Activated T-helper 2 cell treated with anti-CD3 and anti-CD28 coated beads, Interferon-gamma antibody, Interleukin-2, Interleukin-4, amounts not matched to agents 10 μg/mL and 5 μg/mL and 100 μg/mL, durations not matched to agents 14 hours and 24 hours and 36 hours (primary cell): ENCODE data around the gene IL25. TPM values are rescaled to one million over a fixed set of nuclear protein-coding genes. Genes with fewer than 3 reads are reported as not detected.

ENCODE experiments used
- DNase-seq: peaks from one replicate; pipeline ENCODE4 v3.0.0; 2021; ENCODE audit warnings: low spot score
- H3K27ac Mint-ChIP-seq: one replicate; pipeline ENCODE4 v1.8.0; 2021; ENCODE audit warnings: mixed read lengths
- H3K27me3 Mint-ChIP-seq: one replicate; pipeline ENCODE4 v1.8.0; 2021; ENCODE audit warnings: low read depth, mixed read lengths
- H3K36me3 Mint-ChIP-seq: one replicate; pipeline ENCODE4 v1.8.0; 2021; ENCODE audit warnings: low read depth, mixed read lengths
- H3K4me1 Mint-ChIP-seq: one replicate; pipeline ENCODE4 v1.8.0; 2021; ENCODE audit warnings: low read depth, mixed read lengths
- H3K4me3 Mint-ChIP-seq: one replicate; pipeline ENCODE4 v1.8.0; 2021; ENCODE audit warnings: low read depth, mild to moderate bottlenecking, moderate library complexity, mixed read lengths
- H3K9me3 Mint-ChIP-seq: one replicate; pipeline ENCODE4 v1.8.0; 2021; ENCODE audit warnings: mixed read lengths
- intact Hi-C: fragments of 100-400 bp; cut with micrococcal nuclease; formaldehyde crosslinking; loops from one replicate; pipeline ENCODE4 v1.15.1; 2023
- total RNA-seq: library from RNA; stranded (reverse); gene quantifications from 2 replicates; pipeline ENCODE4 v1.2.3, GENCODE V29; 2022

IL25 gene
- total RNA-seq, 1 donor from 2014 or later = not detected

GRCh38 chr14:23358042-23358441 is 14.6 kb upstream of the IL25 start:
- H3K27me3 Mint-ChIP-seq = peaks cover 33% of the 10 kb centered on the region
- DNase-seq = no peak
- intact Hi-C loops = no loop called here
- no peaks in the 10 kb centered on the region for H3K9me3 Mint-ChIP-seq
- no peak overlapping the region for H3K27ac Mint-ChIP-seq
- no peaks in the 10 kb centered on the region for H3K36me3 Mint-ChIP-seq
- no peak overlapping the region for H3K4me3 Mint-ChIP-seq
- H3K4me1 Mint-ChIP-seq = peaks cover under 1% of the 10 kb centered on the region

GRCh38 chr14:23358553-23359166 is 13.9 kb upstream of the IL25 start:
- no peak overlapping the region for H3K4me3 Mint-ChIP-seq
- no peaks in the 10 kb centered on the region for H3K4me1 Mint-ChIP-seq
- no peaks in the 10 kb centered on the region for H3K9me3 Mint-ChIP-seq
- no peaks in the 10 kb centered on the region for H3K36me3 Mint-ChIP-seq
- H3K27ac Mint-ChIP-seq = no peak overlapping the region
- intact Hi-C loops = no loop called here
- H3K27me3 Mint-ChIP-seq = peaks cover 32% of the 10 kb centered on the region
- no peak for DNase-seq

GRCh38 chr14:23359167-23359626 is 13.4 kb upstream of the IL25 start:
- no peak for DNase-seq
- intact Hi-C loops = no loop called here
- Mint-ChIP-seq H3K9me3 (no peaks in the 10 kb centered on the region), H3K27ac (no peak overlapping the region), H3K36me3 (no peaks in the 10 kb centered on the region), H3K4me1 (no peaks in the 10 kb centered on the region), H3K4me3 (no peak overlapping the region), H3K27me3 (peaks cover 32% of the 10 kb centered on the region)

DNA sequence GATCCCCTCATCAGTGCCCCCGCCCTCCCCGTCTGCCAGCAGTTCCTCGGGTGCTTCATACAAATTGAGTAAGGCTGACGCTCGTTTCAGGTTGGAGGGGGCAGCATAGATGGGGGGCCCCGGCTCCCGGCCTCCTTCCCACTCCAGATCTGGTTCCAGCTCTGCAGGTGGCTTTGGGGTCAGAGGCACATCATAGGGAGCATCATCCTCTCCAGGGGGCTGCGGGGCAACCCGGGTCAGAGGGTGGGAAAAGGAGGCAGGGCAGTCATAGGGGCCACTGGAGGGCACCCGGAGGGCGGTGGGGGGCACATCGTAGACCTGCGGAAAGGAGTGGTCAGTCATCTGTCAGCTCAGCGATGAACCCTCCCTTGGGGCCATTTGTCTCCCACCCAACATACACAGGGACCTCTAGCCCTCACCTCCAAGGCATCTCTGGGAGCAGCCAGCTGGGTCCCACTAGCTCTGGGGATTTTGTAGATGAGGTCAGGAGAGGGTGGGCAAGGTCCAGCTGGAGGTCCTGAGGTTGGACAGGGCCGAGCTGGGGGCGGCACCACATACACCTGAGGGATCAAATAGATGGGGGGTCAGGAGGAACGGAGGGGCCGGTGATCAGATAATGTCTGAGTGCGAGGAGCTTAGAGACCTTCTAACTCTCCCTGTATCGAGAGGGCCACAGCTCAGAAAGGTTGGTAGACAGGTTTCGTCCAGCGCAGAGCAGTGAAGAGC is 12.7 kb upstream of the IL25 start:
- H3K4me1 Mint-ChIP-seq = no peaks in the 10 kb centered on the region

DNA sequence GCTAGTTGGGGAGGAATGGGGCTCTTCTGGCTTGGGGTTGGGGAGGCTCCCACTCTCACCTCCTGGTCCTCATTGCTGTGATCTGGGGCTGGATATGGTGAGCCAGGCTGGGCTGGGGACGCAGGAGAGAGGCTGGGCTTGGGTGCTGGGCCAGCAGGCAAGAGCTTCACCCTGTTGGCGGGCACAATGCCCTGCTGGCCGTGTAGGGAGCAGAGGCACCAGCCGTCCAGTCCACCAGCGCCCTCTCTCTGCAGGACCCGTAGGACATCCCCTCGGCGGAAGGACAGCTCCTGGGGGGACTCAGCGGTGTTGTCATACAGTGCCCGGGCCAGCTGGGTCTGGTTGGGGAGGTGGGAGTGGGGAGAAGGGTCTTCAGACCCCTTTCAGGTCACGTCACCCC is 12.1 kb upstream of the IL25 start:
- Mint-ChIP-seq H3K27ac (no peak overlapping the region), H3K4me3 (no peak overlapping the region), H3K36me3 (no peaks in the 10 kb centered on the region), H3K4me1 (no peaks in the 10 kb centered on the region), H3K27me3 (peaks cover 29% of the 10 kb centered on the region), H3K9me3 (no peaks in the 10 kb centered on the region)
- intact Hi-C loops = no loop called here
- no peak for DNase-seq

More for the DNA sequence above, 12.7 kb upstream of the IL25 start:
- no peak overlapping the region for H3K27ac Mint-ChIP-seq
- H3K27me3 Mint-ChIP-seq = peaks cover 33% of the 10 kb centered on the region
- no peak overlapping the region for H3K4me3 Mint-ChIP-seq
- no peak for DNase-seq
- no peaks in the 10 kb centered on the region for H3K36me3 Mint-ChIP-seq
- intact Hi-C loops = no loop called here
- no peaks in the 10 kb centered on the region for H3K9me3 Mint-ChIP-seq

GRCh38 chr14:23361320-23361719 is 11.3 kb upstream of the IL25 start:
- no peak overlapping the region for H3K27ac Mint-ChIP-seq
- peaks cover 25% of the 10 kb centered on the region for H3K27me3 Mint-ChIP-seq
- H3K9me3 Mint-ChIP-seq = no peaks in the 10 kb centered on the region
- no peaks in the 10 kb centered on the region for H3K4me1 Mint-ChIP-seq
- H3K36me3 Mint-ChIP-seq = no peaks in the 10 kb centered on the region
- intact Hi-C loops = no loop called here
- no peak for DNase-seq
- no peak overlapping the region for H3K4me3 Mint-ChIP-seq

- Mint-ChIP-seq H3K27me3 (peaks cover 28% of the 10 kb centered on the region), H3K27ac (no peak overlapping the region), H3K4me3 (no peak overlapping the region), H3K4me1 (no peaks in the 10 kb centered on the region), H3K36me3 (no peaks in the 10 kb centered on the region), H3K9me3 (no peaks in the 10 kb centered on the region)
- intact Hi-C loops = no loop called here
- no peak for DNase-seq
Observed at GRCh38 chr14:23361763-23362162, 10.8 kb upstream of the IL25 start.

DNA sequence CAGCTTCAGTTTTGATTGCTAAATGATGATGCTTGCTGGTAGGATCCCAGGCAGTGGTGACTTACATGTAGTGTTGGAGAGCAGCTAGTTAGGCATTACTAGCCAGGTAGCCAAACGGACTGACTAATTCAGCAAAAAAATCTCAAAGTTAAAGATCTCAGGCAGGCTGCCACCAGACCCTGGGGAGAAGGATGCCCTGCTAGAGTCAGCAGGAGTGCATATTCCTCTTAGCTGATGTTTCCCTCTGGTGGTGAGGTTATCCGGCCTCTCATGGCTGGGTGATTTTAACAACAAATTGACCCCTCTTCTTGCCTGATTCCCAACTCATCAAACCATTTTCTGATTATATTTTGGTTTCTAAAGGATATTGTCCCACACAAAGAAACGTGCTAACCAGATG is 10.4 kb upstream of the IL25 start:
- peaks cover 33% of the 10 kb centered on the region for H3K27me3 Mint-ChIP-seq
- no peaks in the 10 kb centered on the region for H3K4me1 Mint-ChIP-seq
- H3K27ac Mint-ChIP-seq = no peak overlapping the region
- no peak for DNase-seq
- no peaks in the 10 kb centered on the region for H3K9me3 Mint-ChIP-seq
- no peak overlapping the region for H3K4me3 Mint-ChIP-seq
- intact Hi-C loops = no loop called here
- no peaks in the 10 kb centered on the region for H3K36me3 Mint-ChIP-seq

- no peak overlapping the region for H3K4me3 Mint-ChIP-seq
- no peaks in the 10 kb centered on the region for H3K4me1 Mint-ChIP-seq
- H3K9me3 Mint-ChIP-seq = no peaks in the 10 kb centered on the region
- intact Hi-C loops = no loop called here
- DNase-seq = no peak
- no peaks in the 10 kb centered on the region for H3K36me3 Mint-ChIP-seq
- H3K27ac Mint-ChIP-seq = no peak overlapping the region
- peaks cover 43% of the 10 kb centered on the region for H3K27me3 Mint-ChIP-seq
Observed at GRCh38 chr14:23364164-23365035, 8.2 kb upstream of the IL25 start.

- H3K9me3 Mint-ChIP-seq = no peaks in the 10 kb centered on the region
- H3K4me1 Mint-ChIP-seq = no peaks in the 10 kb centered on the region
- DNase-seq = no peak
- intact Hi-C loops = no loop called here
- no peak within 1 kb of the TSS for H3K4me3 Mint-ChIP-seq
- H3K27ac Mint-ChIP-seq = no peak within 1 kb of the TSS
- H3K36me3 Mint-ChIP-seq = no peaks in the 10 kb centered on the region
- peaks cover 43% of the 10 kb centered on the region for H3K27me3 Mint-ChIP-seq
Observed at GRCh38 chr14:23365036-23365731, 7.4 kb upstream of the IL25 start, which contains the start of gene EFS. Gene EFS, minus strand, starts transcription at chr14:23365172. Its CDS starts 147 bp downstream, at chr14:23365025.

DNA sequence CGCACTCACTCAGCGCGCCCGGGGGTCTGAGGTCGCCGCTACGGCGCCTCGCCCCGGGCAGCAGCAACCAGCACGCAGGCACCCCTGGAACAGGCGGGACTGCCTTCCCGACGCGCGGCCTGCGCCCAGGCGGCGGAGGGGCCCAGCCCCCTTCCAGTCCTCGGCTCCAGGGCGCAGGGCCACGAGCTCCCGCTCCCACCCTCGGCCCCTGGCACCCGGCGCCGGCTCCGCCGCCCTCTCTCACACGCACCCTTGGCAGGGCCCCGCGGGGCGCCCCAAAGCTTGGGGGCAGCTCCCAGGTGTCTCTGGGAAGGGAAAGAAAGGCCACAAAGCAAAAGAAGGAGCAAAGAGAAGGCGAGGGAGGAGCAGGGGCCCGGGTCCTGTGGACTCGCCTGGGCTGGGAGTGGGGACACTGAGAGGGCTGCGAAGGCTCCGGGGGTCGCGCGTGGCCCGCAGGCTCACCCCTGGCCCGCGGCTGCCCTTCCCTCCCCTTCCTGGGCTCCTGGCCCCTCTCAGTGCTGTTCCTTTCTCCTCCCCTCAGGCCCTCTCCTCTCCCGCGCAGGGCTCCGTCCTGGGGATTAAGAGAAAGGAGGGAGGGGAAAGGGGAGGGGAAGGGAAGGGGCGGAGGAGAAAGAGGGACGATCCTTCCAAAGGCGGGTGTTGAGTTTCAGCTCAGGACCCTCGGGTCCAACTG is 6.7 kb upstream of the IL25 start:
- peaks cover 42% of the 10 kb centered on the region for H3K27me3 Mint-ChIP-seq
- no peaks in the 10 kb centered on the region for H3K4me1 Mint-ChIP-seq
- no peak for DNase-seq
- H3K27ac Mint-ChIP-seq = no peak overlapping the region
- H3K36me3 Mint-ChIP-seq = no peaks in the 10 kb centered on the region
- H3K9me3 Mint-ChIP-seq = no peaks in the 10 kb centered on the region
- no peak overlapping the region for H3K4me3 Mint-ChIP-seq
- intact Hi-C loops = no loop called here

GRCh38 chr14:23366426-23366921 is 6.1 kb upstream of the IL25 start:
- Mint-ChIP-seq H3K36me3 (no peaks in the 10 kb centered on the region), H3K4me1 (no peaks in the 10 kb centered on the region), H3K27me3 (peaks cover 40% of the 10 kb centered on the region), H3K4me3 (no peak overlapping the region), H3K27ac (no peak overlapping the region), H3K9me3 (no peaks in the 10 kb centered on the region)
- DNase-seq = no peak
- intact Hi-C loops = no loop called here
